ENCODE results near the gene SOAT2.
"Not testable (repeated sequence)": the region's sequence is repeated elsewhere in the genome, so short reads cannot be mapped to it uniquely, and the experiment has no call there.

SOAT2 gene

GRCh38 chr12:53107122-53107521, 3.8 kb downstream of the SOAT2 start:
- ATAC-seq = no peak

GRCh38 chr12:53112431-53112830, 9.1 kb downstream of the SOAT2 start:
- not testable (repeated sequence) for ATAC-seq

DNA sequence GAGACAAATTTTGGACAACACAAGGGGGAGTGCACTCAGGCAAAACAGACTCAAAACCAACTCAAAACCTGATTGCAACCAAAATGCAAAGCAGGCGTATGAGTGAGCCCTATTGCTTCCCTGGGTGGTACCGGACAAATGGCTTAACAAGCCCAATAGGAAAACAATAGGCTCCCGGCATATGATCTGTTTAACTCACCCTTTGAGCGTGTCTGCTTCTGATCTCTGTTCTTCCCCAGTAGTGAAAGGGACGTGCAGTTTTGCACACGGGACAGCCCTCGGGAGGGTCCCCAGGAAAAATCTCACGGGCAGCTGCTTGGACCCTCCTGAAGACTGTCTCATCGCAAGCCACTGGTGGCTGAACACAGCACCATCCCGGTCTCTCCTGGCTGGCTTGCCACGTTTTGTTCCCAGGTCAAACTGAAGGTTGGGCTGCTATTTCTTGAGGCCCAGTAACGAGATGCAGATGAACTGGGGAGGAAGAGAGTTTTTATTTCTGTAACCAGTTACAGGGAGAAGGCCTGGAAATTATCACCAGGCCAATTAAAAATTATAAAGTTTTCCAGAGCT, 9.9 kb downstream of the SOAT2 start:
- ATAC-seq = no peak

- no peak for ATAC-seq
Measured at GRCh38 chr12:53113951-53114350, 10.7 kb downstream of the SOAT2 start.

DNA sequence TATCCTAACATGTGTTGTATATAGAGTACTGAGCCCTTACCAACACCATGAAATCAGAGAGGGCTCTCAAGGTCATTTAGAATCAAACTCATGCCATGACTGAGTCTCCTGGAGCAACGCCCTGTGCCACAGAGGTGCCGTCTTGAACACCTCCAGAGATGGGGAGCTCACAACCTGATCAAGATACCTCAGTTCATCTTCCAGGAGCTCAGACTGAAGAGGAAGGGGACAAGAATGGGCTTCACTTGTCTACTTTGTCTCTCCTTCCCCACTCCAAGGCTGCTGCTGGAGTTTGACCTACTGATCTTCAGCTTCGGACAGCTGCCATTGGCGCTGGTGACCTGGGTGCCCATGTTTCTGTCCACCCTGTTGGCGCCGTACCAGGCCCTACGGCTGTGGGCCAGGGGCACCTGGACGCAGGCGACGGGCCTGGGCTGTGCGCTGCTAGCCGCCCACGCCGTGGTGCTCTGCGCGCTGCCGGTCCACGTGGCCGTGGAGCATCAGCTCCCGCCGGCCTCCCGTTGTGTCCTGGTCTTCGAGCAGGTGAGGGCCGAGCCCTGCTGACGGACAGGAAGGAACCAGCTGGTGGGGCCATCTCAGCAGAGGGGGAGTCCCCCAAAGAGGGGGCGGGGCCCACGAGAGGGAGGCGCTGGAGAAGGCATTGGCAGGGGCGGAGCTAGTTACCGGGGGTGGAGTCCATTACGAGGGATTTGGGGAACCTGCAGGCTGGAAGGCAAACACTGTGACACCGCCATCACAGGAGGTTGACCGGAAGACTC, 12.0 kb downstream of the SOAT2 start:
- no peak for ATAC-seq

DNA sequence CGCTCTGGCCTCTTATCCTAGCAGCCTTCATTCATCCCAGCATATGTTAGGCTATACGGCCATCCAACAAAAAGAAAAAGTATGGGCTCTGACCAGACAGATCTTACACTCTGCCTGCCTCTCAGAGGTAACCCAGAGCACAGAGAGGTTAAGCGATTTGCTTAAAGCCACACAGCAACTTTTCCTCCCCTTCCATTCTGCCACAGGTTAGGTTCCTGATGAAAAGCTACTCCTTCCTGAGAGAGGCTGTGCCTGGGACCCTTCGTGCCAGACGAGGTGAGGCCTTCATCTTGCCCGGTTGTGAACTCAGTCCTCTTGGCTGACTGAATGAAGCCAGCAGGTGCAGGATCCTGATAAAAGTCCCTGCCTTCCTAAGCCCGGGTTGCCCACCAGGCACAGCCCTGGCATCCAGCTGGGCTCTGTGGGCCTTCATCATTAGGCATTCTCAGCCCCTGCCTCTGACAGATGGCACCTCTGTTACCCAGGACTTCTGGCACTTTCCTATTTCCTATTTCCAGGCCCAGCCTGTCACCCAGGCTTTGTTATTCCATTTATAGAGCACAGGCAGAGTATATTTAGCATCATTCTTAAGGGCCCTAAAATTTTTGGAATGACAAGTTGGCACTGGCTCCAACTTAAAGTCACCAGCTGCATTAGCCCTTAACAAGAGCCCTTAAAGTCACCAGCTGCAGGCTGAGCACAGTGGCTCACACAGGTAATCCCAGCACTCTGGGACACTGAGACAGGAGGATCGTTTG, 12.8 kb downstream of the SOAT2 start:
- ATAC-seq = no peak

DNA sequence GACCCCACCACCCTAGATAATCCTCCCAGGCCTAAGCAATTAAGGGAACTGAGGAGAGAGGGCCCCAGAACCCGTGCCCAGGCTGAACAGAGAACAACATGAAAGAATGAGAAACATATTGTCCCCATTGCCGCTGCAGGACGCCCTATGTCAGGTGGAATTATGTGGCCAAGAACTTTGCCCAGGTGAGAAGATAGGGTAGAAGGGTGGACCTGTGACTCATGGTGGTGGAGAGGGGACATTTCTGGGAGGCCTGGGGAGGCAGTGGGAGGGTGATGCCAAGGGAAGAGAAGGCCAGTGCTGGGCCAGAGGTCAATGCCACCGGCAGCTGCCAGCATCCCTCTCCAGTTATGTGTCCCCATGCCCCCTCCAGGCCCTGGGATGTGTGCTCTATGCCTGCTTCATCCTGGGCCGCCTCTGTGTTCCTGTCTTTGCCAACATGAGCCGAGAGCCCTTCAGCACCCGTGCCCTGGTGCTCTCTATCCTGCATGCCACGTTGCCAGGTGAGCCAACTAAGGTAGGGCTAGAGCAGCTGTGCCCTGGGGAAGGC, 15.5 kb downstream of the SOAT2 start:
- ATAC-seq = no peak

DNA sequence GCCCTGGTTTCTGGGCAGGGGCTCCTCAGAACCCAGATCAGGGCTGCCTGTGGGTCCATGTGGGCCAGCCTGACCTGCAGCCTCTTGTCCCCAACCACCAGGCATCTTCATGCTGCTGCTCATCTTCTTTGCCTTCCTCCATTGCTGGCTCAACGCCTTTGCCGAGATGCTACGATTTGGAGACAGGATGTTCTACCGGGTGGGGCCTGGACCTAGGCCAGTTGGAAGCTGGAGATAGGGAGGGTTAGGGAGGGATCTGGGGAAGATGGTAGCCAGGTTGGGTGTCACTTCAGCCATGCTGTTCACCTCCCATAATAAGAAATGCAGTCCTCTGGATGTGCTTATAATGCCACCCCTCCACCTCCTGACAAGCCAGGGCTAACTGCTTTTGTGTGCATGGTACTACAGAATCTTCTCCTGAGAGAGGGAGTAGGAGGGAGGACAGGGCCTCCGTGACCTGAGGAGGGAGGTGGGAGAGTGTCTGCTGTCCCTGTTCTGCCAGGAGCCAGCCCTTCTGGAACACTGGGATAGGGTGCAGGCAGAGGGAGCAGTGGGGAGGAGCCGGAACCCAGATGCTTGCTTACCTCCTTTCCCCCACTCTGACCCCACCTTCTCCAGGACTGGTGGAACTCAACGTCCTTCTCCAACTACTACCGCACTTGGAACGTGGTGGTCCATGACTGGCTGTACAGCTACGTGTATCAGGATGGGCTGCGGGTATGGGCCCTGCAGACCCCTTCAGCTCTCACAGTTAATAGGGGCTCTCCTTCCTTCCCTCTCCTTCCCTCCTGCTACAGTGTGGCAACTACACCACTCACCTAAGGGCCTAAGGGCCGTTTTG, 17.6 kb downstream of the SOAT2 start:
- no peak for ATAC-seq

DNA sequence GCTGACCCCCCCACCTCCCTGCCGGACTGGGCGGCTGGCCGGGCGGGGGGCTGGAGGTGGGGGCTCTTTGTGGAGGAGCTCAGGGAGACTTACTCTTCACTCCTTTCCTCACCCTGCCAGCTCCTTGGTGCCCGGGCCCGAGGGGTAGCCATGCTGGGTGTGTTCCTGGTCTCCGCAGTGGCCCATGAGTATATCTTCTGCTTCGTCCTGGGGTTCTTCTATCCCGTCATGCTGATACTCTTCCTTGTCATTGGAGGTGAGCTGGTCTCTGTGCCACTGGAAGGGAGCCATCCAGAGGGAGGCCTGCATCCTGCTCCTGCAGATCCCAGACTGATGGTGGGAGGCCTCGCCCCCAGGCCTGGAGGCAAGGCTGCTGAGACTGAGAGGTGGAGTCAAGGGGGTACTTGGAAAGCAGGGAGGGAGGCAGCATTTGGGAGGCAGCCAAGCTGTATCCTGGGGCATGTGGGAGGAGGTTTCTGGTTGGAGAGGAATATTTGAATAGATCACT, 19.7 kb downstream of the SOAT2 start:
- ATAC-seq = no peak

DNA sequence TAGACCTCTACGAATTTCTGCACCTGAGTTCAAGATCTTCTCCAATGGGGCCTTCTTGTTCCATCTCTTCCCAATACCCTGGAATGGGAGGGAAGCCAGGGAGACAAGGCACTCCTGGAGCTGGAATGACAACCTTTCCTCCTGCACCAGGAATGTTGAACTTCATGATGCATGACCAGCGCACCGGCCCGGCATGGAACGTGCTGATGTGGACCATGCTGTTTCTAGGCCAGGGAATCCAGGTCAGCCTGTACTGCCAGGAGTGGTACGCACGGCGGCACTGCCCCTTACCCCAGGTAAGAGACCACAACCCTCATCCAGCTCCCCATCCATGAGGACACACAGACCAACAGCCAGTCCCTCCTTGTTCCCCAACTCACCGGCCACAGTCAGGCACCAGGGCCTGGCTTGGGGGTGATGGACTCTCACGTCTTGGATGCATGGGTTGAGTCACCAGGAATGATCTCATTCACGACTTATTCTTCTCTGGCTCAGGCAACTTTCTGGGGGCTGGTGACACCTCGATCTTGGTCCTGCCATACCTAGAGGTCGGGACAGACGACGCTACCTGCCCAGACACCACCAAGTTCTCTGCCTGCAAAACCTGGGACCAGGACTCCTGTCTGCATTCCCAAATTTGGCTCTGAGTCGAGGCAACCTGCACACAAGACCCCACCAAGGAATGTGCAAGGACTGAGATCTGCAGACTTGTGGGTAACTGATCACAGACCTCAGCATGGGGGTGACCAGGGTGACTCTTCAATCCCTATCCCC, 20.5 kb downstream of the SOAT2 start:
- ATAC-seq = no peak

GRCh38 chr12:53124352-53124723, 21.1 kb downstream of the SOAT2 start:
- no peak for ATAC-seq

DNA sequence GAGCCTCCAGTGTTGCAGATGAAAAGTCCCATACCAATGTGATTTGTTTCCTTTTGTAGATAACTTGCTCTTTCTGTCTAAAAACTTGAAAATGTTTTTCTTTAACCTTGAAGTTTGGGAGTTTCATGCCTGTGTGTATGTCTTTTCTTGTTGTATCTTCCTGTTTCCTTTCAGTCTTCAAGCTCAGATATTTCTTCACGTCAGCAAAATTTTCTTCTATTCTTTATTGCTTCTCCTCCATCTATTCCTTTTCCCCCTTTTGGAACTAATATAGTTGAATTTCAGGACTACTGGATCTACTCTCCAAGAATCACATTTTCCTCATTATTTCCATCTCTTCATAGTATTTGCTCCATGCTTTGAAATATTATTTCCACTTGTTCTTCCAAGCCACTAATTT, 23.9 kb downstream of the SOAT2 start:
- ATAC-seq = no peak

GRCh38 chr12:53128780-53129569, 25.7 kb downstream of the SOAT2 start:
- ATAC-seq = no peak

- ATAC-seq = no peak
Measured at GRCh38 chr12:53131844-53132243, 28.6 kb downstream of the SOAT2 start.

- ATAC-seq = no peak
Measured at GRCh38 chr12:53133722-53134121, 30.4 kb downstream of the SOAT2 start.

- ATAC-seq = no peak
Measured at GRCh38 chr12:53143355-53143754, 40.1 kb downstream of the SOAT2 start.

GRCh38 chr12:53145383-53146260, 42.3 kb downstream of the SOAT2 start:
- no peak for ATAC-seq

- ATAC-seq = no peak
Measured at GRCh38 chr12:53147181-53147580, 43.9 kb downstream of the SOAT2 start.

GRCh38 chr12:53147653-53148052, 44.4 kb downstream of the SOAT2 start:
- ATAC-seq = no peak

GRCh38 chr12:53151039-53151438, 47.8 kb downstream of the SOAT2 start:
- no peak for ATAC-seq

Measured in activated CD4-positive, CD25-positive, alpha-beta regulatory T cell treated with anti-CD3 and anti-CD28 coated beads, Interleukin-2, amount 50 U/mL, for 24 hours (primary cell).